ENCODE results near the gene ZNF423.

DNA sequence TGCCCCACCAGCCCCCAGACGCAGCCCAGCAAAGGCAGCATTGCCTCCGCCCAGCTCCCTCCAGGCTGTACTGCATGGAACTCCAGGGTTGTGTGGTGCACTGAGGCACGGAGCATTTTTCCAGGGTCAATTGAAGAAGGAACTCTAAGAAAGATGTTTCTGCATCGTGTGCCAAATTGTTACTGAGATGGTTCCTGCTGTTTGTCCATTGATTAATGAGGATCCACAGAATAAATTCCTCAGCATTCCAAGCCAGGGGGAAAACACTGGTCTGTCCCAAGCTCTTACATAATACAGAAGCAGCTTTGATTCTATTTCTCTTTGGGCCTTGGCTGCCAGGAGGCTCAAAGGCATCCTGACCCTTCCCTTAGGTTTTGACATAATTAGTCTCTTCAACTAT, 80.9 kb downstream of the ZNF423 start:
- TF ChIP-seq CTCF (IDR thresholded peaks at IDR 0.05; ENCODE audit: insufficient read depth, low read depth, low read length) (no peak), EZH2 (IDR thresholded peaks at IDR 0.05; ENCODE audit: insufficient read depth, low read length) (no peak)

Measured in astrocyte (in vitro differentiated cells and primary cell).